ENCODE measurements around the gene LRRC75A. TPM values are rescaled to one million over a fixed set of nuclear protein-coding genes. Genes with fewer than 3 reads are reported as not detected.

The LRRC75A gene
- total and polyA plus RNA-seq, 4 donors: 0.08 to 22.6 (median 0.37) TPM

GRCh38 chr17:16425202-16425601 is 66.8 kb downstream of the LRRC75A start:
- Histone ChIP-seq H3K27ac (ENCODE audit: low read depth in 1 of 2, low read length in 2 of 2) (no peak overlapping the region), H3K27me3 (ENCODE audit: control insufficient read depth in 4 of 4, insufficient read depth in 4 of 4, low read length in 3 of 4) (no peaks in the 10 kb centered on the region), H3K9ac (ENCODE audit: low read depth in 1 of 2, low read length in 2 of 2) (no peak overlapping the region), H3K36me3 (ENCODE audit: control insufficient read depth in 4 of 4, insufficient read depth in 3 of 4, low read depth in 1 of 4, low read length in 3 of 4) (peaks cover 0 to 3% (median 2%) of the 10 kb centered on the region in 4 donors), H3K4me3 (ENCODE audit: low read depth in 1 of 3, low read length in 3 of 3) (no peak overlapping the region), H3K4me1 (ENCODE audit: control insufficient read depth in 4 of 4, insufficient read depth in 4 of 4, low read length in 3 of 4) (peaks cover 0 to 5% (median 0%) of the 10 kb centered on the region in 4 donors), H3K9me3 (ENCODE audit: control insufficient read depth in 4 of 4, low read length in 3 of 4) (no peaks in the 10 kb centered on the region)
- WGBS: 79% methylated on average over 6 of the region's 6 CpGs
- TF ChIP-seq RXRA (IDR thresholded peaks at IDR 0.05): no peak
- TF ChIP-seq NR2F2 (IDR thresholded peaks at IDR 0.05): no peak
- TF ChIP-seq EGR1 (IDR thresholded peaks at IDR 0.05; ENCODE audit: low read depth in 2 of 2): no peak
- TF ChIP-seq ZBTB33 (IDR thresholded peaks at IDR 0.05): no peak
- no peak for TF ChIP-seq GABPA (IDR thresholded peaks at IDR 0.05 in 1 of 2, conservative IDR thresholded peaks at IDR 0.05 in 1 of 2)
- no peak for TF ChIP-seq TAF1 (conservative IDR thresholded peaks at IDR 0.05)
- TF ChIP-seq MAX (IDR thresholded peaks at IDR 0.05): no peak
- no peak for TF ChIP-seq RAD21 (IDR thresholded peaks at IDR 0.05)
- no peak for TF ChIP-seq ATF3 (IDR thresholded peaks at IDR 0.05)
- no peak for TF ChIP-seq FOXA2 (IDR thresholded peaks at IDR 0.05)
- TF ChIP-seq REST (IDR thresholded peaks at IDR 0.05): no peak
- no peak for TF ChIP-seq SP1 (IDR thresholded peaks at IDR 0.05)
- TF ChIP-seq JUND (IDR thresholded peaks at IDR 0.05): no peak
- TF ChIP-seq YY1 (IDR thresholded peaks at IDR 0.05): no peak
- no peak for TF ChIP-seq HNF4G (IDR thresholded peaks at IDR 0.05)
- no peak for TF ChIP-seq HNF4A (conservative IDR thresholded peaks at IDR 0.05)
- DNase-seq (ENCODE audit: low spot score): no peak

- Histone ChIP-seq H3K4me3 (ENCODE audit: low read depth in 1 of 3, low read length in 3 of 3) (no peak overlapping the region), H3K36me3 (ENCODE audit: control insufficient read depth in 4 of 4, insufficient read depth in 3 of 4, low read depth in 1 of 4, low read length in 3 of 4) (peaks cover 0 to 3% (median 2%) of the 10 kb centered on the region in 4 donors), H3K27ac (ENCODE audit: low read depth in 1 of 2, low read length in 2 of 2) (no peak overlapping the region), H3K4me1 (ENCODE audit: control insufficient read depth in 4 of 4, insufficient read depth in 4 of 4, low read length in 3 of 4) (peaks cover 0 to 5% (median 0%) of the 10 kb centered on the region in 4 donors), H3K27me3 (ENCODE audit: control insufficient read depth in 4 of 4, insufficient read depth in 4 of 4, low read length in 3 of 4) (no peaks in the 10 kb centered on the region), H3K9ac (ENCODE audit: low read depth in 1 of 2, low read length in 2 of 2) (no peak overlapping the region), H3K9me3 (ENCODE audit: control insufficient read depth in 4 of 4, low read length in 3 of 4) (no peaks in the 10 kb centered on the region)
- DNase-seq (ENCODE audit: low spot score): no peak
- 95% methylated on average over 10 of the region's 10 CpGs for WGBS
- TF ChIP-seq FOXA1 (IDR thresholded peaks at IDR 0.05): no peak
- no peak for TF ChIP-seq REST (IDR thresholded peaks at IDR 0.05)
- no peak for TF ChIP-seq GABPA (IDR thresholded peaks at IDR 0.05 in 1 of 2, conservative IDR thresholded peaks at IDR 0.05 in 1 of 2)
- TF ChIP-seq FOXA2 (IDR thresholded peaks at IDR 0.05): no peak
- TF ChIP-seq TAF1 (conservative IDR thresholded peaks at IDR 0.05): no peak
- TF ChIP-seq HNF4G (IDR thresholded peaks at IDR 0.05): no peak
- TF ChIP-seq ATF3 (IDR thresholded peaks at IDR 0.05): no peak
- no peak for TF ChIP-seq CTCF (IDR thresholded peaks at IDR 0.05; ENCODE audit: low read depth, low read length, missing input control)
- TF ChIP-seq RXRA (IDR thresholded peaks at IDR 0.05): no peak
- TF ChIP-seq SP1 (IDR thresholded peaks at IDR 0.05): no peak
- TF ChIP-seq NR2F2 (IDR thresholded peaks at IDR 0.05): no peak
These were observed 68.6 kb downstream of the LRRC75A start for GRCh38 chr17:16423226-16423872.
